ENCODE measurements around the gene SPIN2B. TPM values are rescaled to one million over a fixed set of nuclear protein-coding genes. Genes with fewer than 3 reads are reported as not detected.
"Not testable (repeated sequence)": the region's sequence is repeated elsewhere in the genome, so short reads cannot be mapped to it uniquely, and the experiment has no call there.

Gene SPIN2B
- total RNA-seq, 2 experiments from 2014 or later: 14.2 to 14.3 TPM

DNA sequence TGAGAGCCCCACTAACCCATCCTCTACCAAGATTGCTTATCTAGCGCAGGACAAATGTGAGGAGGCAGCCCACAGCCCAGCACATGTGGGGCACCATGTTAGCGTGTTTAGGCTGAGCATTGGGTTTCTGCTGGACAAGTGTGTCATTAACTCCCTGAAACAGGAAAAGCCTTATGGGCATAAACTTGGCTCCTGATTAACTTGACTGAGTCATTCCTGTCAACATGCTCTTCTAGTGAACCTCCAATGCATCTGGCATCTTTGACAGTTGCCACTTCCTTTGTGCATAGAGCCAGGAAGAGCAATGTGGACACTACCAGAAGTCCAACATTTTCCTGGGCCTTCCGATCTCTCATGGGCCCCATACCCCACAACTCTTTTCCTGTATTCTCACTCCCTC, 13.4 kb upstream of the SPIN2B start:
- BruUV-seq (replicated peaks): no TSS peak

DNA sequence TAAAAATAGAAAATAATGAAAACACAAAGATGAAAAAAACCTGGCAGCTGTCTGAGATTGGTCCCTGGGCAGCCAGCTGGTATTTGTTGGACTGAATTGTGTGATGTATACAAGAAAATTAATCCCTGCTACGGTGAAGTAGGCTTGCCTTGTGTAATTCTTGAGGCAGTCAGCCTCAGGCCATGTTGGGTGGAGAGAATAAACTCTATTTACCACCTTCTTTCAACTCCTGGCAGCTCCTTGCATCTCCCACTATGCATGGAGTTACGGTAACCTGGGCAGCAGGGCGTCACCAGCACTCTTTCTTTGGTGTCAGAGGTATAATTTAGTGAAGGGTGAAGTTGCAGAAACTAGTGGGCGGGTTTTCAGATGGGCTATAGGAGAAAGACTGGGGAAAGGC, 12.4 kb upstream of the SPIN2B start:
- Histone ChIP-seq H3K27ac (ENCODE audit: low read depth, low read length, poor library complexity, severe bottlenecking) (no peak overlapping the region), H3K4me2 (ENCODE audit: low read length) (no peak overlapping the region), H3K79me2 (ENCODE audit: insufficient read depth, low read depth, low read length) (no peaks in the 10 kb centered on the region), H2AFZ (ENCODE audit: low read length) (no peak overlapping the region), H3K36me3 (ENCODE audit: insufficient read depth, low read length) (no peaks in the 10 kb centered on the region), H3K9me2 (ENCODE audit: insufficient read depth, low read length) (no peaks in the 10 kb centered on the region), H3K9me3 (ENCODE audit: low read length) (no peaks in the 10 kb centered on the region), H4K20me1 (ENCODE audit: insufficient read depth, low read length) (no peaks in the 10 kb centered on the region), H3K4me3 (ENCODE audit: low read depth, low read length, poor library complexity, severe bottlenecking) (no peak overlapping the region), H3K4me1 (ENCODE audit: insufficient read depth, low read length, poor library complexity, severe bottlenecking) (no peaks in the 10 kb centered on the region)
- no peak for TF ChIP-seq EZH2phosphoT487 (IDR thresholded peaks at IDR 0.05; ENCODE audit: borderline replicate concordance, low read depth, low read length)
- TF ChIP-seq, protein P1, sequence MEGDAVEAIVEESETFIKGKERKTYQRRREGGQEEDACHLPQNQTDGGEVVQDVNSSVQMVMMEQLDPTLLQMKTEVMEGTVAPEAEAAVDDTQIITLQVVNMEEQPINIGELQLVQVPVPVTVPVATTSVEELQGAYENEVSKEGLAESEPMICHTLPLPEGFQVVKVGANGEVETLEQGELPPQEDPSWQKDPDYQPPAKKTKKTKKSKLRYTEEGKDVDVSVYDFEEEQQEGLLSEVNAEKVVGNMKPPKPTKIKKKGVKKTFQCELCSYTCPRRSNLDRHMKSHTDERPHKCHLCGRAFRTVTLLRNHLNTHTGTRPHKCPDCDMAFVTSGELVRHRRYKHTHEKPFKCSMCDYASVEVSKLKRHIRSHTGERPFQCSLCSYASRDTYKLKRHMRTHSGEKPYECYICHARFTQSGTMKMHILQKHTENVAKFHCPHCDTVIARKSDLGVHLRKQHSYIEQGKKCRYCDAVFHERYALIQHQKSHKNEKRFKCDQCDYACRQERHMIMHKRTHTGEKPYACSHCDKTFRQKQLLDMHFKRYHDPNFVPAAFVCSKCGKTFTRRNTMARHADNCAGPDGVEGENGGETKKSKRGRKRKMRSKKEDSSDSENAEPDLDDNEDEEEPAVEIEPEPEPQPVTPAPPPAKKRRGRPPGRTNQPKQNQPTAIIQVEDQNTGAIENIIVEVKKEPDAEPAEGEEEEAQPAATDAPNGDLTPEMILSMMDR (conservative IDR thresholded peaks at IDR 0.05; ENCODE audit: low read length): no peak
- no peak for DNase-seq (ENCODE audit: low spot score)
- no TSS peak for BruUV-seq (replicated peaks)
- intact Hi-C loops (cut with micrococcal nuclease; ENCODE audit: unreplicated experiment): no loop called here
- ChIA-PET POLR2A (no interaction called here), CTCF (ENCODE audit: unreplicated experiment) (no interaction called here)

More for the DNA sequence above, 13.4 kb upstream of the SPIN2B start:
- Histone ChIP-seq H3K27ac (ENCODE audit: low read depth, low read length, poor library complexity, severe bottlenecking) (no peak overlapping the region), H3K4me3 (ENCODE audit: low read depth, low read length, poor library complexity, severe bottlenecking) (no peak overlapping the region), H3K36me3 (ENCODE audit: insufficient read depth, low read length) (no peaks in the 10 kb centered on the region), H3K9me3 (ENCODE audit: low read length) (no peaks in the 10 kb centered on the region), H3K4me2 (ENCODE audit: low read length) (no peak overlapping the region), H3K79me2 (ENCODE audit: insufficient read depth, low read depth, low read length) (no peaks in the 10 kb centered on the region), H3K9me2 (ENCODE audit: insufficient read depth, low read length) (no peaks in the 10 kb centered on the region), H3K4me1 (ENCODE audit: insufficient read depth, low read length, poor library complexity, severe bottlenecking) (no peaks in the 10 kb centered on the region), H2AFZ (ENCODE audit: low read length) (no peak overlapping the region), H4K20me1 (ENCODE audit: insufficient read depth, low read length) (no peaks in the 10 kb centered on the region)
- intact Hi-C loops (cut with micrococcal nuclease; ENCODE audit: unreplicated experiment): no loop called here
- TF ChIP-seq EZH2phosphoT487 (IDR thresholded peaks at IDR 0.05; ENCODE audit: borderline replicate concordance, low read depth, low read length): no peak
- TF ChIP-seq, protein P1 (conservative IDR thresholded peaks at IDR 0.05; ENCODE audit: low read length): no peak
- ChIA-PET POLR2A (no interaction called here), CTCF (ENCODE audit: unreplicated experiment) (no interaction called here)
- DNase-seq (ENCODE audit: low spot score): no peak

DNA sequence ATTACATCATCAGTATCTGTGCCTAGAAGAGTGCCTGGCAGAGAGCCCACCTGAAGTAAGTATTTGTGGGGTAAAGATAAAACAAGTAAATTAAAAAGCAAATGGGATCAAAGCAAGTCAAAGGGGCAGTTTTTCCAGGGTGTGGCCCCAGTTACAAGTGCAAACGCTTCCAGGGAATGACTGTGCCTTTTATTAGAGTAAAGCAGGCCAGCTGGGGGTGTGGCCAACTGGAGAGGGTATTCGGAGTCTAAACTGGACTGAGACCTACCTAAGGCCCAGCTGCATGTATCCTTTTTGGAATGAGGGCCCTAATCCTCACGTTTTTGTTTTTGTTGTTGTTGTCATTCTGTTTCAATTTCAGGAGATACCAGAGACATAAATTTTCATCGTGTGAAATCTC, 11.9 kb upstream of the SPIN2B start:
- H3K9me3 ChIP-seq (ENCODE audit: low read length); H3K4me2 ChIP-seq (ENCODE audit: low read length); H4K20me1 ChIP-seq (ENCODE audit: insufficient read depth, low read length); CTCF ChIA-PET (ENCODE audit: unreplicated experiment); POLR2A ChIA-PET; H3K9me2 ChIP-seq (ENCODE audit: insufficient read depth, low read length); H3K4me3 ChIP-seq (ENCODE audit: low read depth, low read length, poor library complexity, severe bottlenecking); H3K36me3 ChIP-seq (ENCODE audit: insufficient read depth, low read length); H3K4me1 ChIP-seq (ENCODE audit: insufficient read depth, low read length, poor library complexity, severe bottlenecking); H2AFZ ChIP-seq (ENCODE audit: low read length); intact Hi-C loops (cut with micrococcal nuclease; ENCODE audit: unreplicated experiment); H3K79me2 ChIP-seq (ENCODE audit: insufficient read depth, low read depth, low read length); BruUV-seq (replicated peaks); H3K27ac ChIP-seq (ENCODE audit: low read depth, low read length, poor library complexity, severe bottlenecking); DNase-seq (ENCODE audit: low spot score): not testable (repeated sequence)

All from OCI-LY7 (cell line).